Measurements from ENCODE around the gene PRIMPOL.

GRCh38 chr4:184636897-184637296 is 12.6 kb upstream of the PRIMPOL start:
- TF ChIP-seq CTCF (conservative IDR thresholded peaks at IDR 0.05) (no peak), EZH2 (IDR thresholded peaks at IDR 0.05; ENCODE audit: low read depth) (no peak)
